Osteoblast (primary cell): ENCODE measurements around the gene HASPIN. TPM values are rescaled to one million over a fixed set of nuclear protein-coding genes. Genes with fewer than 3 reads are reported as not detected.

Experiments used
- DNase-seq: peaks from one replicate; pipeline ENCODE4 v3.0.0; 2011; ENCODE audit warnings: low spot score, mixed read lengths; ENCODE audit not compliant: insufficient read length; ENCODE audit errors: missing footprints
- H2AFZ ChIP-seq: 2 replicates; pipeline ENCODE4 v1.6.0; 2011; ENCODE audit warnings: mild to moderate bottlenecking, low read length
- H3K27ac ChIP-seq: 2 replicates; pipeline ENCODE4 v1.5.1; 2011; ENCODE audit warnings: mild to moderate bottlenecking, low read depth, low read length, moderate library complexity
- H3K27me3 ChIP-seq: 2 replicates; pipeline ENCODE4 v1.6.0; 2012; ENCODE audit warnings: mild to moderate bottlenecking, control low read depth, inconsistent platforms, low read length, moderate library complexity; ENCODE audit not compliant: insufficient read depth
- H3K36me3 ChIP-seq: 2 replicates; pipeline ENCODE4 v1.5.1; 2011; ENCODE audit warnings: mild to moderate bottlenecking, low read length, control low read depth, moderate library complexity; ENCODE audit not compliant: insufficient read depth
- H3K4me1 ChIP-seq: 2 replicates; pipeline ENCODE4 v1.5.1; 2011; ENCODE audit warnings: mild to moderate bottlenecking, low read length, control low read depth, moderate library complexity; ENCODE audit not compliant: insufficient read depth
- H3K4me2 ChIP-seq: 2 replicates; pipeline ENCODE4 v1.6.0; 2011; ENCODE audit warnings: mild to moderate bottlenecking, low read length; ENCODE audit not compliant: insufficient read depth
- H3K4me3 ChIP-seq: fragments of 200-600 bp; sonication (generic); 3 replicates; pipeline ENCODE4 v1.5.1; 2012; ENCODE audit warnings: mild to moderate bottlenecking, low read length, inconsistent platforms; ENCODE audit not compliant: insufficient read depth
- H3K79me2 ChIP-seq: 2 replicates; pipeline ENCODE4 v1.6.0; 2012; ENCODE audit warnings: mild to moderate bottlenecking, low read length, control low read depth, inconsistent platforms; ENCODE audit not compliant: insufficient read depth
- H3K9me3 ChIP-seq: 2 replicates; pipeline ENCODE4 v1.5.1; 2011; ENCODE audit warnings: low read depth, low read length, control low read depth
- H4K20me1 ChIP-seq: 2 replicates; pipeline ENCODE4 v1.6.0; 2012; ENCODE audit warnings: mild to moderate bottlenecking, low read length, control low read depth; ENCODE audit not compliant: insufficient read depth
- CTCF ChIP-seq: IDR thresholded peaks from 2 replicates; pipeline ENCODE4 v1.5.1; 2011; ENCODE audit warnings: mild to moderate bottlenecking, low read depth, low read length, moderate library complexity; ENCODE audit errors: extremely low read depth
- total RNA-seq: library from RNA; depleted of rRNA; stranded (reverse); fragments of >200 nt; gene quantifications from 2 replicates; pipeline ENCODE4 v1.2.3, GENCODE V29; 2012

The HASPIN gene
- total RNA-seq, 1 donor, result 1.4 TPM

- Histone ChIP-seq H2AFZ (no peak overlapping the region), H3K4me1 (peaks cover 23% of the 10 kb centered on the region), H3K9me3 (no peaks in the 10 kb centered on the region), H4K20me1 (no peaks in the 10 kb centered on the region), H3K27me3 (no peaks in the 10 kb centered on the region), H3K4me3 (no peak overlapping the region), H3K4me2 (no peak overlapping the region), H3K27ac (no peak overlapping the region), H3K79me2 (no peaks in the 10 kb centered on the region), H3K36me3 (no peaks in the 10 kb centered on the region)
- TF ChIP-seq CTCF, result no peak
- no peak for DNase-seq
Measured at GRCh38 chr17:3735515-3735914, 11.8 kb downstream of the HASPIN start.

GRCh38 chr17:3738562-3739295 is 15.0 kb downstream of the HASPIN start:
- Histone ChIP-seq H3K27me3 (no peaks in the 10 kb centered on the region), H3K27ac (no peak overlapping the region), H3K4me1 (peaks cover 8% of the 10 kb centered on the region), H3K79me2 (no peaks in the 10 kb centered on the region), H3K4me2 (peak overlapping the region; percentile 82), H3K36me3 (no peaks in the 10 kb centered on the region), H3K9me3 (no peaks in the 10 kb centered on the region), H4K20me1 (no peaks in the 10 kb centered on the region), H3K4me3 (peak overlapping the region; percentile 55), H2AFZ (peak overlapping the region; percentile 50)
- no peak for TF ChIP-seq CTCF
- peak; percentile 21 for DNase-seq

- H3K4me2 ChIP-seq, result no peak overlapping the region
- no peak overlapping the region for H2AFZ ChIP-seq
- H3K4me1 ChIP-seq, result peaks cover 8% of the 10 kb centered on the region
- peak; percentile 13 for DNase-seq
- H3K79me2 ChIP-seq, result no peaks in the 10 kb centered on the region
- H3K27me3 ChIP-seq, result no peaks in the 10 kb centered on the region
- no peaks in the 10 kb centered on the region for H3K36me3 ChIP-seq
- H3K9me3 ChIP-seq, result no peaks in the 10 kb centered on the region
- no peak overlapping the region for H3K4me3 ChIP-seq
- no peak for TF ChIP-seq CTCF
- no peak overlapping the region for H3K27ac ChIP-seq
- H4K20me1 ChIP-seq, result no peaks in the 10 kb centered on the region
Measured at GRCh38 chr17:3739422-3740124, 15.9 kb downstream of the HASPIN start.

GRCh38 chr17:3740611-3741073 is 16.9 kb downstream of the HASPIN start:
- Histone ChIP-seq H3K27ac (no peak overlapping the region), H3K4me3 (no peak overlapping the region), H3K9me3 (no peaks in the 10 kb centered on the region), H3K27me3 (no peaks in the 10 kb centered on the region), H3K4me1 (peaks cover 8% of the 10 kb centered on the region), H3K36me3 (no peaks in the 10 kb centered on the region), H2AFZ (no peak overlapping the region), H3K79me2 (no peaks in the 10 kb centered on the region), H4K20me1 (no peaks in the 10 kb centered on the region), H3K4me2 (no peak overlapping the region)
- TF ChIP-seq CTCF, result no peak
- DNase-seq, result peak; percentile 46
